Neural cell (in vitro differentiated cells): Measurements from ENCODE around the gene ZSWIM5. TPM values are rescaled to one million over a fixed set of nuclear protein-coding genes. Genes with fewer than 3 reads are reported as not detected.
"Not testable (repeated sequence)": the region's sequence is repeated elsewhere in the genome, so short reads cannot be mapped to it uniquely, and the experiment has no call there.

Experiments
- H2AFZ ChIP-seq: fragments of 200-600, 300-800 bp; sonication (generic), shearing (Covaris generic); 2 replicates; pipeline ENCODE4 v1.6.0; 2014; ENCODE audit warnings: low read depth, mild to moderate bottlenecking, antibody characterized with exemption, low read length, moderate library complexity
- H3F3A ChIP-seq: fragments of 200-600 bp; shearing (Covaris generic); 2 replicates; pipeline ENCODE4 v1.6.1; 2016; ENCODE audit warnings: mild to moderate bottlenecking, moderate library complexity, mixed read lengths, antibody characterized with exemption, low read length; ENCODE audit not compliant: insufficient read depth, poor library complexity, severe bottlenecking
- H3K27ac ChIP-seq: fragments of 200-600, 300-800 bp; sonication (generic), shearing (Covaris generic); 2 replicates; pipeline ENCODE4 v1.5.1; 2014; ENCODE audit warnings: mild to moderate bottlenecking, low read length, moderate library complexity
- H3K27me3 ChIP-seq: fragments of 300-800, 200-600 bp; sonication (generic), shearing (Covaris generic); 2 replicates; pipeline ENCODE4 v1.6.0; 2014; ENCODE audit warnings: mild to moderate bottlenecking, low read depth, low read length, moderate library complexity; ENCODE audit not compliant: insufficient read depth
- H3K36me3 ChIP-seq: fragments of 300-800, 200-600 bp; sonication (generic), shearing (Covaris generic); 2 replicates; pipeline ENCODE4 v1.5.1; 2014; ENCODE audit warnings: mild to moderate bottlenecking, antibody characterized with exemption, low read length, moderate library complexity; ENCODE audit not compliant: insufficient read depth
- H3K4me2 ChIP-seq: fragments of 300-800, 200-600 bp; sonication (generic), shearing (Covaris generic); 2 replicates; pipeline ENCODE4 v1.6.0; 2014; ENCODE audit warnings: mild to moderate bottlenecking, low read length
- H3K4me3 ChIP-seq: fragments of 300-800, 200-600 bp; sonication (generic), shearing (Covaris generic); 2 replicates; pipeline ENCODE4 v1.5.1; 2014; ENCODE audit warnings: mild to moderate bottlenecking, low read length, moderate library complexity
- H3K79me2 ChIP-seq: fragments of 200-600 bp; shearing (Covaris generic); replicated peaks from 2 replicates; pipeline ENCODE4 v1.6.0; 2014; ENCODE audit warnings: mild to moderate bottlenecking, low read length, moderate library complexity; ENCODE audit not compliant: insufficient read depth
- H3K9ac ChIP-seq: fragments of 300-800, 200-600 bp; sonication (generic), shearing (Covaris generic); 2 replicates; pipeline ENCODE4 v1.6.1; 2016; ENCODE audit warnings: mild to moderate bottlenecking, low read length, mixed read lengths
- H3K9me2 ChIP-seq: fragments of 200-600 bp; shearing (Covaris generic); 2 replicates; pipeline ENCODE4 v1.6.1; 2016; ENCODE audit warnings: mild to moderate bottlenecking, low read length, mixed read lengths; ENCODE audit not compliant: insufficient read depth
- H3K9me3 ChIP-seq: fragments of 200-600, 300-800 bp; sonication (generic), shearing (Covaris generic); 2 replicates; pipeline ENCODE4 v1.6.1; 2016; ENCODE audit warnings: mild to moderate bottlenecking, mixed run types, low read length, moderate library complexity, mixed read lengths
- H4K20me1 ChIP-seq: fragments of 200-600 bp; shearing (Covaris generic); 2 replicates; pipeline ENCODE4 v1.6.1; 2016; ENCODE audit warnings: mild to moderate bottlenecking, mixed run types; ENCODE audit not compliant: insufficient read depth
- EP300 ChIP-seq: fragments of 450-650 bp; conservative IDR thresholded peaks from 2 replicates; pipeline ENCODE4 v1.6.1; 2014; ENCODE audit warnings: antibody characterized with exemption, mild to moderate bottlenecking, moderate library complexity; ENCODE audit not compliant: poor library complexity, severe bottlenecking
- EZH2 ChIP-seq: fragments of 200-600, 300-800 bp; shearing (Covaris generic), sonication (generic); IDR thresholded peaks from 2 replicates; pipeline ENCODE4 v1.6.1; 2014; ENCODE audit warnings: antibody characterized with exemption, low read length, borderline replicate concordance, mild to moderate bottlenecking; ENCODE audit not compliant: insufficient read depth, poor library complexity, severe bottlenecking
- MXI1 ChIP-seq: fragments of 450-650 bp; conservative IDR thresholded peaks from 2 replicates; pipeline ENCODE4 v1.6.1; 2014; ENCODE audit warnings: antibody characterized with exemption, mild to moderate bottlenecking; ENCODE audit not compliant: poor library complexity, severe bottlenecking
- POLR2AphosphoS5 ChIP-seq: IDR thresholded peaks from 2 replicates; pipeline ENCODE4 v1.6.1; 2012
- RAD21 ChIP-seq: fragments of 450-650 bp; conservative IDR thresholded peaks from 2 replicates; pipeline ENCODE4 v1.6.1; 2014; ENCODE audit warnings: antibody characterized with exemption, mild to moderate bottlenecking, moderate library complexity
- SMC3 ChIP-seq: fragments of 450-650 bp; conservative IDR thresholded peaks from 2 replicates; pipeline ENCODE4 v1.6.1; 2014; ENCODE audit warnings: antibody characterized with exemption, mild to moderate bottlenecking, moderate library complexity; ENCODE audit not compliant: poor library complexity
- TAF1 ChIP-seq: IDR thresholded peaks from 2 replicates; pipeline ENCODE4 v1.6.1; 2012; ENCODE audit warnings: low read depth
- polyA plus RNA-seq: library from polyadenylated mRNA; depleted of rRNA; stranded (reverse); fragments of >200 nt; gene quantifications from 2 replicates; pipeline ENCODE4 v1.2.3, GENCODE V29; 2014
- TF ChIP-seq, protein P1 (sequence below): IDR thresholded peaks from 2 replicates; pipeline ENCODE4 v1.6.1; 2012; ENCODE audit warnings: borderline replicate concordance
- TF ChIP-seq, protein P2 (sequence below): fragments of 450-650 bp; IDR thresholded peaks from 2 replicates; pipeline ENCODE4 v1.5.1; 2014; ENCODE audit warnings: antibody characterized with exemption, mild to moderate bottlenecking, moderate library complexity; ENCODE audit not compliant: poor library complexity, severe bottlenecking

Gene ZSWIM5
- polyA plus RNA-seq, 1 donor from 2014 or later, result 27.2 TPM

DNA sequence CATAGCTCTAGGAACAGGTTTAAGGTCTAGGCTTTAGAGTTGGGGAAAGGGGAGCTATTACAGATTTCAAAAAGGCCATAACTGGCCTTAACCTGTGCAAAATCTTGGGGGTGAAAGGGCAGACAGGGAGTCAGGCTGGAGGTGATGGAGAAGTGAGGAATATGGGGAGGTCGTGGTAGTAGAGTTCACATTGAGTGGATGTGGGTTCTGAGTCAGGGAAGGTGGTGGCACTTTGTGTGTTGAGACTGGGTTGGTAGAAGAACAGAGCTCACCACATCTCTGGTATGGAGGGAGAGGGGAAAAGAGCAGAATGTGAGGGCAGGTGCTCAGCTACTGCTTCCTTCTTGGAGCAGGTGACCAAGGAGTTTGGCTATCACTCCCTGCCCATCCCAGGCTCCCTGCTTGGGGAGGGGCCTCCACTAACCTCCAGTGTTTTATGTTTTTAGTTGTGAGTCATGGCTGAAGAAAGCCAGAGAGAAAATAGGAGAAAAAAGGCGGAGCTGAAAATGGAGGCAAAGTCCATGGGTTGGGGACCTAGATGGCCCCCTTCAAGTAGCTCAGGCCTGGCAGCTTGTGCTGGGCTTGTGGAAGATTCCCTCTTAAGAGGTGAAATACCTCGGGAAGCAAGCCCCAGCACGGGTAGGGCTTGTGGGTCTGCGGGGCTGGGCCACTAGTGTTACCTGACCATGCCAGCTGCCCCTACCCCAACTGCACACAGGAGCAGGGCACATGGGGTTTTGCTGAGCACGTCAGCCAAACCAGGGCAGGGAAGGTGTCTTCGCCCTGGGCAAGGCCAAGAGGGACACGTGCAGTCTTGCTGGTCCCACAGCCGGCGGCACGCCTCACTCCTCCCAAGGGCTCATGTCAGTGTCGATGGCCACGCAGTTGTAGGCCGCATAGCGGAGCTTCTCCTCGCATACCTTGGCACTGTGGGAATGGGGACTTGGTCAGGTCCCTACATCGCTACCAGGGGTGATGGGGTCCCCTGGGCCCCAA lies 203.5 kb downstream of the ZSWIM5 start:
- Histone ChIP-seq H3K79me2 (no peaks in the 10 kb centered on the region), H3K27me3 (no peaks in the 10 kb centered on the region), H3K9me3 (no peaks in the 10 kb centered on the region), H3K4me3 (no peak overlapping the region), H3K36me3 (peaks cover 5% of the 10 kb centered on the region), H3F3A (no peaks in the 10 kb centered on the region), H3K27ac (no peak overlapping the region), H3K9me2 (no peaks in the 10 kb centered on the region), H3K4me2 (no peak overlapping the region), H3K9ac (no peak overlapping the region), H2AFZ (no peak overlapping the region), H4K20me1 (no peaks in the 10 kb centered on the region)
- no peak for TF ChIP-seq EZH2
- TF ChIP-seq, protein P1, sequence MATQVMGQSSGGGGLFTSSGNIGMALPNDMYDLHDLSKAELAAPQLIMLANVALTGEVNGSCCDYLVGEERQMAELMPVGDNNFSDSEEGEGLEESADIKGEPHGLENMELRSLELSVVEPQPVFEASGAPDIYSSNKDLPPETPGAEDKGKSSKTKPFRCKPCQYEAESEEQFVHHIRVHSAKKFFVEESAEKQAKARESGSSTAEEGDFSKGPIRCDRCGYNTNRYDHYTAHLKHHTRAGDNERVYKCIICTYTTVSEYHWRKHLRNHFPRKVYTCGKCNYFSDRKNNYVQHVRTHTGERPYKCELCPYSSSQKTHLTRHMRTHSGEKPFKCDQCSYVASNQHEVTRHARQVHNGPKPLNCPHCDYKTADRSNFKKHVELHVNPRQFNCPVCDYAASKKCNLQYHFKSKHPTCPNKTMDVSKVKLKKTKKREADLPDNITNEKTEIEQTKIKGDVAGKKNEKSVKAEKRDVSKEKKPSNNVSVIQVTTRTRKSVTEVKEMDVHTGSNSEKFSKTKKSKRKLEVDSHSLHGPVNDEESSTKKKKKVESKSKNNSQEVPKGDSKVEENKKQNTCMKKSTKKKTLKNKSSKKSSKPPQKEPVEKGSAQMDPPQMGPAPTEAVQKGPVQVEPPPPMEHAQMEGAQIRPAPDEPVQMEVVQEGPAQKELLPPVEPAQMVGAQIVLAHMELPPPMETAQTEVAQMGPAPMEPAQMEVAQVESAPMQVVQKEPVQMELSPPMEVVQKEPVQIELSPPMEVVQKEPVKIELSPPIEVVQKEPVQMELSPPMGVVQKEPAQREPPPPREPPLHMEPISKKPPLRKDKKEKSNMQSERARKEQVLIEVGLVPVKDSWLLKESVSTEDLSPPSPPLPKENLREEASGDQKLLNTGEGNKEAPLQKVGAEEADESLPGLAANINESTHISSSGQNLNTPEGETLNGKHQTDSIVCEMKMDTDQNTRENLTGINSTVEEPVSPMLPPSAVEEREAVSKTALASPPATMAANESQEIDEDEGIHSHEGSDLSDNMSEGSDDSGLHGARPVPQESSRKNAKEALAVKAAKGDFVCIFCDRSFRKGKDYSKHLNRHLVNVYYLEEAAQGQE, result no peak
- no peak for TF ChIP-seq MXI1
- no peak for TF ChIP-seq EP300
- TF ChIP-seq POLR2AphosphoS5, result no peak
- TF ChIP-seq, protein P2, sequence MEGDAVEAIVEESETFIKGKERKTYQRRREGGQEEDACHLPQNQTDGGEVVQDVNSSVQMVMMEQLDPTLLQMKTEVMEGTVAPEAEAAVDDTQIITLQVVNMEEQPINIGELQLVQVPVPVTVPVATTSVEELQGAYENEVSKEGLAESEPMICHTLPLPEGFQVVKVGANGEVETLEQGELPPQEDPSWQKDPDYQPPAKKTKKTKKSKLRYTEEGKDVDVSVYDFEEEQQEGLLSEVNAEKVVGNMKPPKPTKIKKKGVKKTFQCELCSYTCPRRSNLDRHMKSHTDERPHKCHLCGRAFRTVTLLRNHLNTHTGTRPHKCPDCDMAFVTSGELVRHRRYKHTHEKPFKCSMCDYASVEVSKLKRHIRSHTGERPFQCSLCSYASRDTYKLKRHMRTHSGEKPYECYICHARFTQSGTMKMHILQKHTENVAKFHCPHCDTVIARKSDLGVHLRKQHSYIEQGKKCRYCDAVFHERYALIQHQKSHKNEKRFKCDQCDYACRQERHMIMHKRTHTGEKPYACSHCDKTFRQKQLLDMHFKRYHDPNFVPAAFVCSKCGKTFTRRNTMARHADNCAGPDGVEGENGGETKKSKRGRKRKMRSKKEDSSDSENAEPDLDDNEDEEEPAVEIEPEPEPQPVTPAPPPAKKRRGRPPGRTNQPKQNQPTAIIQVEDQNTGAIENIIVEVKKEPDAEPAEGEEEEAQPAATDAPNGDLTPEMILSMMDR, result no peak
- no peak for TF ChIP-seq SMC3
- TF ChIP-seq RAD21, result no peak
- no peak for TF ChIP-seq TAF1

DNA sequence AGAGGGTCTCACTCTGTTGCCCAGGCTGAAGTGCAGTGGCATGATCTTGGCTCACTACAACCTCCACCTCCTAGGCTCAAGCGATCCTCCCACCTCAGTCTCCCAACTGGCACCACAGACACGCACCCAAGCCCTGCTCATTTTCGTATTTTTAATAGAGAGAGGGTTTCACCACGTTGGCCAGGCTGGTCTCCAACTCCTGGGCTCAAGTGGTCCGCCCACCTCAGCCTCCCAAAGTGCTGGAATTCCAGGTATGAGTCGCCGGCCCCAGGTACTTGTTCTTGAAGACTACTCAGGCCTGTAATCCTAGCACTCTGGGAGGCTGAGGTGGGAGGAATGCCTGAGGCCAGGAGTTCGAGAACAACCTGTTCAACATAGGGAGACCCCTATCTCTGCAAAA lies 204.8 kb downstream of the ZSWIM5 start:
- H3K27ac ChIP-seq, H3K9me3 ChIP-seq, H3K36me3 ChIP-seq: not testable (repeated sequence)

More for the DNA sequence above, 204.8 kb downstream of the ZSWIM5 start:
- not testable (repeated sequence) for H3K4me2 ChIP-seq, H4K20me1 ChIP-seq, H3K9me2 ChIP-seq, H3F3A ChIP-seq, H3K9ac ChIP-seq, H3K79me2 ChIP-seq, H2AFZ ChIP-seq, H3K4me3 ChIP-seq, H3K27me3 ChIP-seq
